GM11168 (cell line): Measurements from ENCODE around the gene PLIN4.
"Not testable (repeated sequence)": the region's sequence is repeated elsewhere in the genome, so short reads cannot be mapped to it uniquely, and the experiment has no call there.

Source experiments
- in situ Hi-C: fragments of 300-500 bp; cut with MboI; formaldehyde crosslinking; loops from one replicate; pipeline ENCODE4 v1.12.0; 2022; ENCODE audit warnings: low sequenced_read_pairs; ENCODE audit not compliant: unreplicated experiment

The PLIN4 gene

DNA sequence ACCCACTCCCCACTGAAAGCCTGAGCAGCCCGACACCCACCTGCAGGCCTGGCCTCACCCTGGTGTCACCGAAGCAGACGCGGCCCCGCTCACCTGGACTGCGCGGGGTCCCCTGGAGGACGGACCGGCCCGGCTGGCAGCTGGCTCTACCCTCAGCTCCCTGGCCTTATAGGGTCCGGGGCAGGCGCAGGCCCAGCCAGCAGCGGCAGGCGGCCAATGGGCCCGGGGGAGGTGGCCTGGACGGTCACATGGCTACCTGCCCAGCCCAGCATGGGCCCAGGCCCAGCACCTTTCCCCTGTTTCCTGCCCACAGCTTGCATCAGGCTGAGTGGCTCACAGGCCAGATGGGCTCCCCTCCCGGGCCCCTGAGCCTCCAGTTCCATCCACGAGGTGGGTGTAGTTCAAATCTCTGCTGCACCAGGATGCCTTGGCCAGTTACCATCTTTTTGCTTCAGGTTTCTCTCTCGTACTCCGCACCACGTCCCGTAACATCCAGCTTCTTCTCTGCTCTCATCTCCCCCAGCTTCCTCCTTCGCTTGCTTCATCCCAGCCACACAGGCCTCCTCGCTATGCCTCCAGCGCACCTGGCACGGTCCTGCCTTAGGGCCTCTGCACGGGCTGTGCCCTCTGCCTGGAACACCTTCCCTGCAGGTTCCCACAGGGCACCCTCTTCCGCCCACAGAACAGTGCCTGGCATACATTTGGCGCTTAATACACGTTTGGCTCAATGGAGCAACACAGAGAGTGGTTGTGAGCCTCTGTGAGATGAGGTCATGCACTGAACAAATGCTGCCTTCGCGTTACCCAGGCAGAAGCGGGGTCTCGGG is at the start of gene PLIN4:
PLIN4 (minus strand) TSS at position 142 of the 827 bp plus-strand sequence. CDS start 214 bp downstream, outside the sequence.
- in situ Hi-C loops = no loop called here

DNA sequence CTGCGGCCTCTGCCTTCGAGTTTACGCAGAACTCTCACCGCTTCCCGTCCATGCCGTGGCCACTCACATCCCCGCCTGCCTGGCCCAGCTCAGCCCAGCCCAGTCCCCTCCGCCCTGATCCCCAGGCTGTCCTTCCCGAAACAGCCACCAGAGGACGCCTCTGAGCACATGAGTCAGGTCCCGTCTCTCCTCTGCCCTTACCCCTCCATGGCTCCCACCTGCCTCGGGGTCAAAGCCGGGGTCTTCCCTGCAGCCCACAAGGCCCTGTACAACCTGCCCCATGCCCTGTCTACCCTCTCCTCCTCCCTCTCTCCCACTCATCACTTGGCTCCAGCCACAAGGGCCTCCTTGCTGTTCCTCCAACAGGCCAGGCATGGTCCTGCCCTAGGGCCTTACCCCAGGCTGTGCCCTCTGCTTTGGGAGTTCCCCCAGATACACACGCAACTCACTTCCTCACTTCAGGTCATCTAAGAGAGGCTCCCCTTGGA is 49.3 kb upstream of the PLIN4 start:
- in situ Hi-C loops = no loop called here

DNA sequence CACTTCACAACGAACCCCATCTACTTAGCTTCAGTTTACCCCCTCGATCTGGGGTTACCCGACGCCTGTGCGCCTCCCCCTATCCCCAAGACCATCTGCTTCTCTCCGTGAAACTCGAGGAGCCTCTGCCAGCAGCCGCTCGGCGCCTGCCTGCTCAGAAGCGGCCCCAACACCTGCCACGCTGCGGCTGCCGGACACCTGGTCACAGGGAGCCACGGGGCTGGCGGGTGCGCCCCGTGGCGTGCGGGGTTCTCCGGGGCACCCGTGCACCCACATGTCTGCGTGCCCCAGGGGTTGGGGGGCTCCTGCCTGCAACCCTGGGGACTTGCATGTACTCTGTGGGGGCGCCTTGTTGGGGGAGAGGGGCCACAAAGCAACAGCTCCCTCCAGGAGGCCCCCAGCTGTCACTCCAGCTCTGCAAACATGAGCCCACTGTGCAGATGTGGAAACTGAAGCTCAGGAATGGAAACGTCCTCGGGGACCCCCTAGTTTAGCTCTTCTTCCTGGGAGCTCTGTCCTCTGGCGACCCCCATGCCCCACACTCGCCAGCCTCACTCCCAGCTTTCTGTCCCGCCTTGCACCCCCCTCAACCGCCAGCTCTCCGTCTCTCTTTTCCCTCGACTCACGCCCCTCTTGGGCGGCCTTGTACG is 48.2 kb upstream of the PLIN4 start:
- in situ Hi-C loops = no loop called here

DNA sequence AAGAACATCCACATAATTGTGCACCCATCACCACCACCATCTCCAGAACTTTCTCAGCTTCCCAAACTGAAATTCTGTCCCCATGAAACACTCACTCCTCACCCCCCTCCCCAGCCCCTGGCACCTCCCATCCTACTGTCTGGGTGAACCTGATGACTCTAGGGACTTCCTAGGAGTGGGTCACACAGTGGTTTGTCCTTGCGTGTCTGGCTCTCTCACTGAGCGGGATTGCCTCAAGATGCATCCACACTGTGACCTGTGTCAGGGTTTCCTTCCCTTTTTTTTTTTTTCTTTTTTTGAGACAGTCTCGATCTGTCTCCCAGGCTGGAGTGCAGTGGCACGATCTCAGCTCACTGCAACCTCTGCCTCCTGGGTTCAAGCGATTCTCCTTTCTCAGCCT is 45.3 kb upstream of the PLIN4 start:
- in situ Hi-C loops = not testable (repeated sequence)

DNA sequence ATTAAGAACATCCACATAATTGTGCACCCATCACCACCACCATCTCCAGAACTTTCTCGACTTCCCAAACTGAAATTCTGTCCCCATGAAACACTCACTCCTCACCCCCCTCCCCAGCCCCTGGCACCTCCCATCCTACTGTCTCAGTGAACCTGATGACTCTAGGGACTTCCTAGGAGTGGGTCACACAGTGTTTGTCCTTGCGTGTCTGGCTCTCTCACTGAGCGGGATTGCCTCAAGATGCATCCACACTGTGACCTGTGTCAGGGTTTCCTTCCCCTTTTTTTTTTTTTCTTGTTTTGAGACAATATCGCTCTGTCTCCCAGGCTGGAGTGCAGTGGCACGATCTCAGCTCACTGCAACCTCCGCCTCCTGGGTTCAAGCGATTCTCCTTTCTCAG is 43.8 kb upstream of the PLIN4 start:
- in situ Hi-C loops = not testable (repeated sequence)

- in situ Hi-C loops = no loop called here
Measured at GRCh38 chr19:4559569-4559968, 41.3 kb upstream of the PLIN4 start, which contains the start of gene SEMA6B. TSS of gene SEMA6B (minus strand) at chr19:4559684. CDS start at chr19:4558457, 1,227 bp downstream.

DNA sequence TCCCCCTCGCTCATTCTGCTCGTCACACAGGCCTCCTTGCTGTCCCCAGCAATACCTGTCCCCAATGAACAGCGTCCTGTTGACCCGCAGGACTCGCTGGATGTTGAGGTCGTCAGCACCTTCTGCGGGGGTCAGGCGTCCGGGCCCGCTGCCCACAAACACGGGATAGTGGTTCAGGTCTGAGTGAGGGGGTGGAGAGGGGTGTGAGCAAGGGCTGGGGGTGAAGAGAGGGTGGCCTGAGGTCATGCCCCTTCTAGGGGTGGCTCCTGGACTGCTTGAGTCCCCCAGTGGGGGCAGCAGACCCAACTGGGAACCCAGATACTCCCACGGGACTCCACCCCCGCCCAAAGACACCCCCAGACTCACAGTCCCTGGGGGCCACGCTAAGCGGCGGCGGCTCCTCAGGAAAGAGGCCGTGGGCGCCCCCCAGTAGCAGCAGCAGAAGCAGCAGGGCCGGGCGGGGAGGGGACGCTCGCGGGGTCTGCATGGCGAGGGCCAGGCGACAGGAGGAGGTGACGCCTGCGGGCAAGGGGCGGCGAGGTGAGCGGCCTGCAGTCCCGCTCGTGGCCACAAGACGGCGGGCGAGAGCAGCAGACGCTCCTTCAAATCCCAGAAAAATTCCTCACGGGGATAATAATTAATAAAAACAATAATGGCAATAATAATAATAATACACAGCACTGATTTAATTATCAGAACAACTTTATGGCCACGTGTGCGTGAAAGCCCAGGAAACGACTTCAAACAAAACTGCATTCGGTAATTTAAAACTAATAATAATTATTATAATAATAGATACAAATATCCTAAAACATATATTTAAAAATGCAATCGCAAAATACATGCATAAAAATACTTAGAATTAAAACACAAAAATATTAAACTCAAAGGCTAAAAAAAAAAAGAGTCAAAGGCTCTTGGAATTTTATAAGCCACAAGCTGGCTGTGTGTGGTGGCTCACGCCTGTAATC is 40.0 kb upstream of the PLIN4 start:
- in situ Hi-C loops = no loop called here

GRCh38 chr19:4557144-4557970 is 39.1 kb upstream of the PLIN4 start:
- in situ Hi-C loops = no loop called here

DNA sequence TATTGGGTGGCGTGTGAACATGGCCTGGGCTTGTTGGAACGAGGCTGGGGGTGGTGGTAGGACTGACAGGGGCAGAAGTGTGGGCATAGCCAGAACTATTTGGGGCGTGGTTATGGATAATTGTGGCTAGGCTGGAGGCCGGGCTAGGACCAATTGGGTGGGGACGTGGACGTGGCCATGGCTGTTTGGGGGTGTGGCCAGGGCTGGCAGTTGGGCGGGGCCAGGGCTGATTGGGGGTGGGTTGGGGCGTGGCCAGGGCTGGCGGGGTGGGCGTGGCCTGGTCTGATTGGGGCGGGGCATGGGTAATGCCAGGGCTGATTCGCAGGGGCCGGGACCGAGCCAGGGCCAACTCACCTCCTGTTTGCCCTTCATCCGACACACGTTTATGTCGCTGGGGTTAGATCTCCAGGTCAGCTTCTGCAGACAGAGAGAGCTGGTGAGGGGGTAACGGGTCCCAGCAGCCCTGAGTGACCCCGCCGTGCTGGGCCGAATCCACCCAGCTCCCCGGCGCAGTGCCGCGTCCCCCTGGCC is 38.4 kb upstream of the PLIN4 start:
- in situ Hi-C loops = no loop called here

DNA sequence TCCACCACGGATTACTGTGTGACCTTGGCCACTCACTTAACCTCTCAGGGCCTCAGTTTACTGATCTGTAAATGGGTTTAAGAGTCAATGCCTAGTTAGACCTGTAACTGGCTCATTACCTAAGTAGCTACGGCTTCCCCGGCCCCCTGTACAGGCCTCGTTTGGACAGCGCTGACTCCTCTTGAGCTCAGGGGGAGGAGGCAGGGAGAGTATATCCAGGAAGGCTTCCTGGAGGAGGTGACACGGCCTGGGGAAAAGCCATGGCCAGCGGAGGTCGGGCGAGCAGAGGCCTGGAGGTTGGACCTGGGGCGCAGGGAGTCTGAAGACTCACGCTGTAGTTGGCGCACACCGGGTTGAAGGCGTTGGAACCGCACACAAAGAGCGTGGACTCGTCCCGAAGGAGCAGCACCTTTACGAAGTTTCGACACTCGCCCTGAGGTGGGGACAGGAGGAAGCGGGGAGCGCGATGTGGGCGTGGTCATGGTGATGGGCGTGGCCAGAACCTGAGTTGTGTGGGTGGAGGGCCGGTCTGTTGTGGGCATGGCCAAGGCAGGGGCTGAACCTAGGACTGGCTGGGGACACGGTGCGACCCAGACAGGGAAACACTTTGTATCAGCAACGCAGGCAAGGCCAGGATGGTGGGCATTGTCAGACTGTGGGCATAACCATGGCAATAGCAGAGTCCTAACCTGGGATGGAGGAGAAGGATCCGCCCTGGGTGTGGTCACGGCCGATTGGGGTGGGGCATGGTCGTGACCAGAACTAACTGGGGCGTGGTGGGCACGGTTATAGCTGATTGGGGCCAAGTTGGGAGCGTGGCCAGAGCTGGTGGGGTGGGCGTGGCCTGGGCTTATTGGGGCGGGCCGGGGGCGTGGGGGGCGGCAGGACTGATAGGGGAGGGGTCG is 37.6 kb upstream of the PLIN4 start:
- in situ Hi-C loops = no loop called here

DNA sequence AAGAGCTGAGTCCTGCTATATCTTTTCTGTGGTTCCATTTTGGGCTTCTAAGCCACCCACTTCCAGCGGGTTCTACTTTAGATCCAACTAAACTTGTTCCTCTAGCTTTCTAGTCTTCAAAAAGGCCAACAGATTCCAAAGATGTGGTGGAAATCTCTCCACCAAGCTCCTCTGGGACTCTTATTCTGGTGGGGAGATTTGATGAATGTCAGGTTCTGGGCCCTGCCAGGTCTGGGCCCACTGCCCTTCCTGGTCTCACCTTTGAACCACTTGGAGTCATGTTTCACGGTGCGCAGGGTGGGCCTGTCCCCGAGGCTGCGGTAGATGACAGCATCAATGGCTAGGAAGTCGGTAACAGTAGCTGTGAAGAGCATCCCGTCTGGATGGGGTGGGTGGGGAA is 36.4 kb upstream of the PLIN4 start:
- in situ Hi-C loops = no loop called here

GRCh38 chr19:4553775-4554174 is 35.5 kb upstream of the PLIN4 start:
- in situ Hi-C loops = no loop called here

DNA sequence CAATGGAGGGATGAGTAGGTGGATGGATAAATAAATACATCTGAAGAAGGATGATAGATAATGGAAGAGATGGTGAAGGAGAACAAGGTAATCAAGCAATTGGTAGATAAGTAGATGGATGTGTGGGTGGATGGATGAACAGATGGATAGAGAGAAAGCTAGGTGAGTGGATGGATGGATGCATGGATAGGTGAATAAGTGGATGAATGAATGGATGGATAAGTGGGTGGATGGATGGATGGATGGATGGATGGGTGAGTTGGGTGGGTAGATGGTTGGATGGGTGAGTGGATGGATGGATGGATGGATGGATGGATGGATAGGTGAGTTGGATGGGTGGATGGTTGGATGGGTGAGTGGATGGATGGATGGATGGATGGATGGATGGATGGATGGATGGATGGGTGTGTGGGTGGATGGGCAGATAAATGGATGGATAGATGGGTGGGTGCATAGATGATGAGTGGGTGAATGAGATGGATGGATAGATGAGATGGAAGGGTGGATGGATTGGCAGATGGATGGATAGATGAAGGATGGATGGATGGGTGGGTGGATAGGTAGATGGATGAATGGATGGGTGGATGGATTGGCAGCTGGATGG is 34.9 kb upstream of the PLIN4 start:
- in situ Hi-C loops = no loop called here

- in situ Hi-C loops = no loop called here
Measured at GRCh38 chr19:4552525-4552819, 34.2 kb upstream of the PLIN4 start.

DNA sequence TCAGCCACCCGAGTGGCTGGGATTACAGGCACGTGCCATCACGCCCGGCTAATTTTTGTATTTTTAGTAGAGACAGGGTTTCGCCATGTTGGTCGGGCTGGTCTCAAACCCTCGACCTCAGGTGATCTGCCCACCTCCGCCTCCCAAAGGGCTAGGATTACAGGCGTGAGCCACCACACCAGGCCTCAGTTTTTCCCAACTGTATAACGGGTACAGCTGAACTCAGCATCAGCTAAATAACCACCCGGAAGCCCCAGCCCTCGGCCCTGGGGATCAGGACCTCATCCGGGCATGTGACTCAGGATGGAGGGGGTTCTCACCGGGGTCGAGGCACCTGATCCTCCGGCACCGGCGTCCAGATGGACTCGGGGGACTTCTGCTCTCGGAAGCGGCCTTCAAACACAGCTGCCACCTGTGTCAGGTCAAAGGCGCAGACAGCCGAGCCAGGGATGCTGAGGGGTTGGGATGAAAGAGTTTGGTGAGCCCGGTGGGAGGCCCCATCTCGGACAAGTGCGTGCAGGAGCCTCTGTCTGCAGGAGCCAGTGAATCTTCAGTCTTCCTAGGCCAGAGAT is 32.3 kb upstream of the PLIN4 start:
- in situ Hi-C loops = no loop called here

GRCh38 chr19:4550018-4550417 is 31.7 kb upstream of the PLIN4 start:
- in situ Hi-C loops = no loop called here

DNA sequence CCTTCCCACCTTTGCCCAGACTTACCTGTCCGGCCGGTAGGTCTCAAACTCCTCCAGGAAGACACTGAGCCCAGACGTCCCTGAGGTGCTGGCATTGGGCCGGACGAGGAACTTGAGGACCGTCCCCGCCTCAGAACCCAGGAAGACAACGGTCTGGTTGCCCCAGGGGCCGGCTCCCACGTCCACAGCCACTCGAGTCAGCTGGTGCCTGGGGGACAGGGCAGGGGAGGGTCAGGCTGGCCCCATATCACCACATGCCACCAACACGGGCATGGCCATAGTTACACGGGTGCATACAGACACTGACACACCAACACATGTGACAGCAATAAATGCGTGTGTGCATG is 29.9 kb upstream of the PLIN4 start:
- in situ Hi-C loops = no loop called here
